GM19468 (cell line): ENCODE results near the gene CFD.
"Not testable (repeated sequence)": the region's sequence is repeated elsewhere in the genome, so short reads cannot be mapped to it uniquely, and the experiment has no call there.

Experiments used
- ATAC-seq: cut with Tn5 transposase; IDR thresholded peaks from one replicate; pipeline ENCODE4 v1.9.1; 2021; ENCODE audit warnings: mild to moderate bottlenecking, moderate library complexity, moderate number of reproducible peaks; ENCODE audit not compliant: unreplicated experiment; ENCODE audit errors: extremely low read depth

Gene CFD

GRCh38 chr19:858868-859843 is at the start of gene CFD:
Gene CFD, plus strand, starts transcription at chr19:859664. Its CDS starts 26 bp downstream, at chr19:859690.
- ATAC-seq, result no peak

GRCh38 chr19:810077-810855 is 49.2 kb upstream of the CFD start:
- ATAC-seq, result no peak

- ATAC-seq, result no peak
Observed at GRCh38 chr19:810883-811489, 48.5 kb upstream of the CFD start.

GRCh38 chr19:811506-812048 is 47.9 kb upstream of the CFD start:
- ATAC-seq, result no peak

DNA sequence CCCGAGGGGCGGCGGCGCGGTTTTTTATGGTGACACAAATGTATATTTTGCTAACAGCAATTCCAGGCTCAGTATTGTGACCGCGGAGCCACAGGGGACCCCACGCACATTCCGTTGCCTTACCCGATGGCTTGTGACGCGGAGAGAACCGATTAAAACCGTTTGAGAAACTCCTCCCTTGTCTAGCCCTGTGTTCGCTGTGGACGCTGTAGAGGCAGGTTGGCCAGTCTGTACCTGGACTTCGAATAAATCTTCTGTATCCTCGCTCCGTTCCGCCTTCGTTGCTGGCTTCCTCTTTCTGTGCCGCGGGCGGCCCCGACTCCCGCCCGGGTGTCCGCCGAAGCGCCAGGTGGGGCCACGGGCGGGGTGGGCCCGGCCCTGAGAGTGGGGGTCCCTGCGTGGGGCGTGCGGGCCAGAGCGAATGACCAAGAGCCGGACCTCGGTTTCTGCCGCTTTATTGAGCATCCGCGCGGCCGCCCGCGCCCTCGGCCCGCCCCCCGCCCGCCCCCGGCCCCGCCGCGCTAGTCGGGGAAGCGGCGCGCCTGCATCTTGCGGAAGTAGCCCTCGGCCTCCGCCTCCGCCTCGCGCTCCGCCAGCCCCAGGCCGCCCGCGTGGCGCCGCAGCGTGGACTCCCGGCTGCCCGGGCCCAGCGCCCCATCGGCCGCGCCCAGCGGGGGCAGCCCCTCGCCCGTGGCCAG is 47.3 kb upstream of the CFD start:
- no peak for ATAC-seq

GRCh38 chr19:812747-813218 is 46.7 kb upstream of the CFD start:
- no peak for ATAC-seq

- ATAC-seq, result no peak
Observed at GRCh38 chr19:813219-814151, 46.0 kb upstream of the CFD start.

- ATAC-seq, result no peak
Observed at GRCh38 chr19:814152-815078, 45.0 kb upstream of the CFD start.

DNA sequence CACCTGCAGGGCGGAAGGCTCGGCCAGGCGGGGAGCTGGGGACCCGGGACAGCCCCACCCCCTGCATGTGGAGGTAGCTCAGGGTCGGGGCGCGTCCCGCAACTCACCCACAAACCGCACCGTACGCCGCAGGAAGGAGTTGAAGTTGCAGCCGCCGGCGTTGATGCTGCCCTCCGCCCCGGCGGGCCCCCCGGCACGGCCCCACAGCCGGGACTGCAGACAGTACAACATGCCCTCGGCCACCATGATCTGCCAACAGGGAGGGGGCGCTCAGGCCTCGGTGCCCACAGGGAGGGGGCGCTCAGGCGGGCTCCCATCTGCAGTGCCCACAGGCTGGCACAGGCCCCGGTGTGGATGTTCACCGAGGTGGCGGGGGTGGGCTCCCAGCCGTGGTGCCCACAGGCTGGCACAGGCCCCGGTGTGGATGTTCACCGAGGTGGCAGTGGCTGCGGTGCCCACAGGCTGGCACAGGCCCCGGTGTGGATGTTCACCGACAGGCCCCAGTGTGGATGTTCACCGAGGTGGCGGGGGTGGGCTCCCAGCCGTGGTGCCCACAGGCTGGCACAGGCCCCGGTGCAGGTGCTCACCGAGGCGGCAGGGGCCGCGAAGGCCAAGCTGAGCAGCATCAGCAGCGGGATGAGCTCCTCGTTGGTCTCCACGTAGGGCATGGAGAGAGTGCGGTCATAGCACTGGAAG is 44.2 kb upstream of the CFD start:
- no peak for ATAC-seq

- no peak for ATAC-seq
Observed at GRCh38 chr19:815775-816499, 43.5 kb upstream of the CFD start.

DNA sequence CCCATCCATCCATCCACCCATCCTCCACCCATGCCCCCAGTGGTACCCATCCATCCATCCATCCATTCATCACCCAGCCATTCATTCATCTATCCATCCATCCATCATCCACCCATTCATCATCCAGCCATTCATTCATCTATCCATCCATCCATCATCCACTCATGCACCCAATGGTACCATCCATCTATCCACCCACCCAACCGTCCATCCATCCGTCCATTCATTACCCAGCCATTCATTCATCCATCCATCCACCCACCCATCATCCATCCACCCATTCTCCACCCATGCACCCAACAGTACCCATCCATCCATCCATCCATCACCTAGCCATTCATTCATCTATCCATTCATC is 43.0 kb upstream of the CFD start:
- ATAC-seq, result no peak

DNA sequence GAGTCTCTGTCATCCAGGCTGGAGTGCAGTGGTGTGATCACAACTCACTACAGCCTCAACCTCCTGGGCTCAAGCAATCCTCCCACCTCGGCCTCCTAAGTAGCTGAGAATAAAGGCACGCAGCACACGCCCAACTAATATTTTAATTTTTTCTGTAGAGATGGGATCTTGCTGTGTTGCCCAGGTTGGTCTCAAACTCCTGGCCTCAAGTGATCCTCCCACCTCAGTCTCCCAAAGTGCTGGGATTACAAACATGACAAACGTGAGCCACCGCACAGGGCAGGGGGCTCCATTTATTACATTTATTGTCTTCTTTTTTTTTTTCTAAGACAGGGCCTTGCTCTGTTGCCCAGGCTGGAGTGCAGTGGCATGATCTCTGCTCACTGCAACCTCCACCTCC is 39.3 kb upstream of the CFD start:
- ATAC-seq, result not testable (repeated sequence)

DNA sequence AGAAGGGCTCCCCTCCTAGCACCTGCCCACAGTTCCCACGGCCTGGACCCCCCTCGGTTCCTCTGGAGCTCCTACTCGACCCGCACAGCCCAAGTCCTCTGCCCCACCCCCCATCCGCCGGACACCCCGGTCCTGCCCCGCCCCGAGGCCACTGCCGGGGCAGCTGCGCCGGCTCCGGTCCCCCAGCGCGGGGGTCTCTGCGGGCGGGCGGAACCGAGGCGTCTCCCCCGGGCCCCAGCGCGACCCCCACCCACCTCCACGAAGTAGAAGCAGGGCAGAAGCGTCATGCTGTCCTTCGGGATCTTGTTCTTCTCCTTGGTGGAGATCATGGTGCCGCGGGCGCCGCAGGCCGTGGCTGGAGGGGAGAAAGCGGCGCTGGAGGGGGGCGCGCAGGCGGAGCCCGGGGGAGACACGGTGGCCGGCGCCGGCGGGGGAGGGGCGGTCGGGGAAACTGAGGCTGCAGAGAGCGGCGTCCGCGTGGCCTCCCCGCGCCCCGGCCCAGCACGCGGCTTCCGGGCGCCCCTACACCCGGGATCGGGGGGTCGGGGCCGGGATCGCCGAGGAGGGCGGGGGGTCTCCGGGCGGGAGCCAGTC is 38.1 kb upstream of the CFD start:
- ATAC-seq, result no peak

DNA sequence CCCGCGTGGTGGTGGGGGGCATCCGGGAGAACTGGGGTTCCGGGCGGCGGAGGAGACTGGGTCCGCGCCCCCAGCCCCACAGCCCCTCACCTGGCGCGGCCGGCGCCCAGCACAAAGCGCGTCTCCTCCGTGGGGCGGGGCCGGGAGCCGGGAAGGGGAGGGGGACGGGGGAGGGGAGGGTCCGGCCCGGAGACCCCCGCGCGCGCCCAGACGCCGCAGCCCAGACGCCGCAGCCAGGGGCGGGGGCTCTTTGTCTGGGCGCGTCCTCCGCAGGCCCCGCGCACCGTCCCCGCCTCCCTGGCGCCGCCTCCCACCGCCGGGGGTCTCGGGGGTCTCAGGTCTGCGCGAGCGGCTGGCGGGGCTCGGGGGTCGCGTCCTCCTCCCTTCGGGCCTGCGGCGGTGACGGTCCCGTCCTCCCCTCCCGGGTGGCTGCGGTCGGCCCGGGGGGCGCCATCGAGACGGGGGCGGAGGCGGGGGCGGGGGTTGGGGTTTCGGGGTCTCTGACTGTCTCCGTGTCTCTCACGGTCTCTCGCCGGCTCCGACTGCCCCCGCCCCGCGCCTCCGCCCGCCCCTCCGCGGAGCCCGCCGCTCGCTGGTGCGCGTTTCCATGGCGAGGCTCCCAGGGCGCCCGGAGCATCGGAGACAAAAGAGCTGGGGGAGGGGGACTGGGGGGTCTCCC is 37.5 kb upstream of the CFD start, which contains the start of gene PLPPR3:
TSS of gene PLPPR3 (minus strand) at position 131 of the 679 bp plus-strand sequence. CDS start 396 bp downstream, outside the sequence.
- ATAC-seq, result no peak

DNA sequence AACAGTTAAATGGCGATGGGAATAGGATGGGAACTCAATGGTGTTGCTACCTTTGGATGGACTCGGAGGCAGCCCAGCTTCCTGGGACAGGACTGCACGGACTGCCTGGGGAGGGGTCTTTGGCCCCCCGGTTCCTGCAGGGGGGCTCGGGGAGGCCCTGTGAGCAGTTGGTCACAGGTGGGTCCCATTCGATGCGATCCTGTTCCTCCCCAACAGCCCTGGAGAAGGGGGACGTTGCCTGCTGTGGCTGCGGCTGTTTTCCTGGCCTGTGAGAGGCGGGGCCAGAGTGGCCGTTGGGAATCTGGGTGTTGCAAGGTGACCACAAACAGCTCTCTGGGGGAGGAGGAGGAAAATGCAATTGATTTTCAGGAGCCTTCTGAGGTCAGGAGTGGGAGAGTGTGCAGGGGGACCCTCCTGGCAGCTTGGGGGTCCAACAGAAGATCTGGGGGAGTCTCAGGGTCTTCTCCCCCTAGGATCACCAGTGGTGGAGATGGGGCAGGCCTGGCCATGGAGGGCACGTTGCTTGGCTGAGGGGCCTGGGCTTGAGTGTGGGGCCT is 35.8 kb upstream of the CFD start:
- ATAC-seq, result no peak
